Measurements from ENCODE around the gene ATP1A4. TPM values are rescaled to one million over a fixed set of nuclear protein-coding genes. Genes with fewer than 3 reads are reported as not detected.

The ATP1A4 gene
- total RNA-seq, 1 donor from 2014 or later, result not detected

DNA sequence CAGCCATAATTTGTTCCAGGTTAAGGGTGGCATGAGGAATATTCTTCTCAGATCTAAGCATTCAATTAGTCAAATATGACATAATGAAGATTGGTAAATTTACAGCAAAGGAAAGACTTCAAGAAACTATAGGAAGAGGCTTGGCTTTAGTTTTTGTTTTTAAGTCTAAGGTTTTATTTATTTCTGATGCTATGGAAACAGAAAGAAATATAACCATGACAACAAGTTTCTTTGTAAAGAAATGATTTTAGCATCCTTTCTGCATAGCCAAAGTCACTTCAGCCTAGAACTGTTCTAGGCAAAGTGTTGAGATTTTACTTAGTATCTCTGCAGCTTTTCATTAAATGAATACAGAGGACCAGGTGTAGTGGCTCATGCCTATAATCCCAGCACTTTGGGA is 81.5 kb downstream of the ATP1A4 start:
- no peak overlapping the region for H3K27ac Mint-ChIP-seq
- H3K4me3 Mint-ChIP-seq (ENCODE audit: low read depth), result no peak overlapping the region
- no peaks in the 10 kb centered on the region for H3K4me1 Mint-ChIP-seq (ENCODE audit: low read depth)
- DNase-seq (ENCODE audit: low spot score, unreplicated experiment), result no peak
- H3K36me3 Mint-ChIP-seq (ENCODE audit: insufficient read depth), result peaks cover 26% of the 10 kb centered on the region
- TF ChIP-seq, protein P1, sequence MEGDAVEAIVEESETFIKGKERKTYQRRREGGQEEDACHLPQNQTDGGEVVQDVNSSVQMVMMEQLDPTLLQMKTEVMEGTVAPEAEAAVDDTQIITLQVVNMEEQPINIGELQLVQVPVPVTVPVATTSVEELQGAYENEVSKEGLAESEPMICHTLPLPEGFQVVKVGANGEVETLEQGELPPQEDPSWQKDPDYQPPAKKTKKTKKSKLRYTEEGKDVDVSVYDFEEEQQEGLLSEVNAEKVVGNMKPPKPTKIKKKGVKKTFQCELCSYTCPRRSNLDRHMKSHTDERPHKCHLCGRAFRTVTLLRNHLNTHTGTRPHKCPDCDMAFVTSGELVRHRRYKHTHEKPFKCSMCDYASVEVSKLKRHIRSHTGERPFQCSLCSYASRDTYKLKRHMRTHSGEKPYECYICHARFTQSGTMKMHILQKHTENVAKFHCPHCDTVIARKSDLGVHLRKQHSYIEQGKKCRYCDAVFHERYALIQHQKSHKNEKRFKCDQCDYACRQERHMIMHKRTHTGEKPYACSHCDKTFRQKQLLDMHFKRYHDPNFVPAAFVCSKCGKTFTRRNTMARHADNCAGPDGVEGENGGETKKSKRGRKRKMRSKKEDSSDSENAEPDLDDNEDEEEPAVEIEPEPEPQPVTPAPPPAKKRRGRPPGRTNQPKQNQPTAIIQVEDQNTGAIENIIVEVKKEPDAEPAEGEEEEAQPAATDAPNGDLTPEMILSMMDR (IDR thresholded peaks at IDR 0.05; ENCODE audit: unreplicated experiment), result no peak
- no peaks in the 10 kb centered on the region for H3K9me3 Mint-ChIP-seq (ENCODE audit: low read depth)
- no peaks in the 10 kb centered on the region for H3K27me3 Mint-ChIP-seq

Other genes with a start within 250 kb of the ATP1A4 start
- 153 and 159 TPM in 2 replicates for gene TAGLN2, start 226.1 kb upstream of the ATP1A4 start, total RNA-seq
- 68.2 and 68.6 TPM in 2 replicates for gene IGSF9, start 206.0 kb upstream of the ATP1A4 start, total RNA-seq
- gene SLAMF9, start 197.4 kb upstream of the ATP1A4 start, total RNA-seq, result not detected in 2 replicates
- 11.4 and 12.2 TPM in 2 replicates for gene PIGM, start 119.6 kb upstream of the ATP1A4 start, total RNA-seq
- 0.09 and 0.12 TPM in 2 replicates for gene KCNJ10, start 81.4 kb upstream of the ATP1A4 start, total RNA-seq
- gene KCNJ9, start 70.1 kb upstream of the ATP1A4 start, total RNA-seq, result not detected in 2 replicates
- gene IGSF8, start 53.0 kb upstream of the ATP1A4 start, total RNA-seq, result 39.4 and 40.0 TPM in 2 replicates
- gene ATP1A2, start 35.8 kb upstream of the ATP1A4 start, total RNA-seq, result 0.11 TPM in 1 of 2 replicates, not detected in the other
- not detected in 2 replicates for gene CASQ1, start 39.0 kb downstream of the ATP1A4 start, total RNA-seq
- gene PEA15, start 53.8 kb downstream of the ATP1A4 start, total RNA-seq, result 31.2 and 37.6 TPM in 2 replicates
- 167 and 172 TPM in 2 replicates for gene DCAF8, start 110.9 kb downstream of the ATP1A4 start, total RNA-seq
- 73.8 and 74.8 TPM in 2 replicates for gene PEX19, start 133.5 kb downstream of the ATP1A4 start, total RNA-seq
- 143 and 151 TPM in 2 replicates for gene COPA, start 191.6 kb downstream of the ATP1A4 start, total RNA-seq
- 139 and 142 TPM in 2 replicates for gene NCSTN, start 191.8 kb downstream of the ATP1A4 start, total RNA-seq
- 0.78 and 0.96 TPM in 2 replicates for gene NHLH1, start 215.5 kb downstream of the ATP1A4 start, total RNA-seq
- gene VANGL2, start 249.0 kb downstream of the ATP1A4 start, total RNA-seq, result 75.6 and 80.4 TPM in 2 replicates

Measured in progenitor cell of endocrine pancreas (in vitro differentiated cells).